ENCODE data around the gene RRP1B. TPM values are rescaled to one million over a fixed set of nuclear protein-coding genes. Genes with fewer than 3 reads are reported as not detected.

Gene RRP1B
- polyA plus RNA-seq, 3 donors, result 3.3 to 6.1 (median 4.5) TPM

- H3K27me3 ChIP-seq (ENCODE audit: control insufficient read depth in 2 of 2, insufficient read depth in 2 of 2, low read length in 2 of 2), result no peaks in the 10 kb centered on the region
- no peak for DNase-seq
- no peak overlapping the region for H3K9ac ChIP-seq (ENCODE audit: insufficient read depth, low read length, poor library complexity, severe bottlenecking)
- H3K79me2 ChIP-seq (ENCODE audit: insufficient read depth, low read length), result peaks cover 96% of the 10 kb centered on the region
- no peak overlapping the region for H3K4me2 ChIP-seq (replicated peaks; ENCODE audit: extremely low read depth, low read length, poor library complexity, severe bottlenecking)
- peaks cover 45 to 64% of the 10 kb centered on the region in 2 donors for H3K36me3 ChIP-seq (replicated peaks in 1 of 2; ENCODE audit: control insufficient read depth in 1 of 2, insufficient read depth in 2 of 2, low read length in 2 of 2)
- peaks cover 100% of the 10 kb centered on the region for H4K20me1 ChIP-seq (ENCODE audit: insufficient read depth, low read length)
- peaks cover 25 to 40% of the 10 kb centered on the region in 2 donors for H3K4me1 ChIP-seq (ENCODE audit: control insufficient read depth in 1 of 2, insufficient read depth in 2 of 2, low read length in 2 of 2)
- TF ChIP-seq CTCF (IDR thresholded peaks at IDR 0.05), result no peak
- H3K27me3 Mint-ChIP-seq (ENCODE audit: low read depth in 3 of 3), result no peaks in the 10 kb centered on the region
- no peak overlapping the region for H3K27ac ChIP-seq (ENCODE audit: low read depth in 1 of 2, low read length in 2 of 2)
- peaks cover 42% of the 10 kb centered on the region for H3K4me1 Mint-ChIP-seq
- H3K4me3 ChIP-seq (replicated peaks in 1 of 3; ENCODE audit: low read depth in 2 of 3, low read length in 3 of 3), result no peak overlapping the region
- 0% methylated on average over 1 of the region's 10 CpGs for WGBS (ENCODE audit: insufficient coverage)
- H3K4me3 Mint-ChIP-seq, result no peak overlapping the region
- H3K27ac Mint-ChIP-seq, result peak overlapping the region in 5 of 7 donors; percentile 32 to 82 (median 47)
- peaks cover 0 to 3% (median 0%) of the 10 kb centered on the region in 7 donors for H3K9me3 Mint-ChIP-seq
- no peaks in the 10 kb centered on the region for H3K9me3 ChIP-seq (replicated peaks in 1 of 2; ENCODE audit: control insufficient read depth in 1 of 2, insufficient read depth in 1 of 2, low read length in 2 of 2)
- H3K36me3 Mint-ChIP-seq, result peaks cover 39 to 77% of the 10 kb centered on the region in 2 donors
- intact Hi-C loops (cut with micrococcal nuclease), result loop anchor here in 1 of 2 donors (10.0 kb wide), 1 partner anchor 58 kb away; no protein-coding TSS in a partner anchor
- no peak overlapping the region for H2AFZ ChIP-seq (ENCODE audit: insufficient read depth, low read depth, low read length, poor library complexity, severe bottlenecking)
Measured at GRCh38 chr21:43733060-43733459, 73.7 kb downstream of the RRP1B start.

- intact Hi-C loops (cut with micrococcal nuclease), result loop anchor here in 1 of 2 donors (10.0 kb wide), 1 partner anchor 59 kb away; no protein-coding TSS in a partner anchor
- no peak for TF ChIP-seq CTCF (IDR thresholded peaks at IDR 0.05)
- H3K9ac ChIP-seq (ENCODE audit: insufficient read depth, low read length, poor library complexity, severe bottlenecking), result no peak overlapping the region
- 70% methylated on average over 6 of the region's 15 CpGs for WGBS (ENCODE audit: insufficient coverage)
- H3K4me1 ChIP-seq (ENCODE audit: control insufficient read depth in 1 of 2, insufficient read depth in 2 of 2, low read length in 2 of 2), result peaks cover 20 to 35% of the 10 kb centered on the region in 2 donors
- H3K9me3 ChIP-seq (replicated peaks in 1 of 2; ENCODE audit: control insufficient read depth in 1 of 2, insufficient read depth in 1 of 2, low read length in 2 of 2), result no peaks in the 10 kb centered on the region
- H3K36me3 Mint-ChIP-seq, result peaks cover 44 to 82% of the 10 kb centered on the region in 2 donors
- H3K4me1 Mint-ChIP-seq, result peaks cover 37% of the 10 kb centered on the region
- peaks cover 0 to 3% (median 0%) of the 10 kb centered on the region in 7 donors for H3K9me3 Mint-ChIP-seq
- DNase-seq, result no peak
- peaks cover 91% of the 10 kb centered on the region for H3K79me2 ChIP-seq (ENCODE audit: insufficient read depth, low read length)
- no peak overlapping the region for H3K4me2 ChIP-seq (replicated peaks; ENCODE audit: extremely low read depth, low read length, poor library complexity, severe bottlenecking)
- peaks cover 48 to 70% of the 10 kb centered on the region in 2 donors for H3K36me3 ChIP-seq (replicated peaks in 1 of 2; ENCODE audit: control insufficient read depth in 1 of 2, insufficient read depth in 2 of 2, low read length in 2 of 2)
- peak overlapping the region in 4 of 7 donors; percentile 32 to 82 (median 56) for H3K27ac Mint-ChIP-seq
- H4K20me1 ChIP-seq (ENCODE audit: insufficient read depth, low read length), result peaks cover 100% of the 10 kb centered on the region
- H3K27me3 ChIP-seq (ENCODE audit: control insufficient read depth in 2 of 2, insufficient read depth in 2 of 2, low read length in 2 of 2), result no peaks in the 10 kb centered on the region
- H3K4me3 ChIP-seq (replicated peaks in 1 of 3; ENCODE audit: low read depth in 2 of 3, low read length in 3 of 3), result no peak overlapping the region
- H3K4me3 Mint-ChIP-seq, result no peak overlapping the region
- no peaks in the 10 kb centered on the region for H3K27me3 Mint-ChIP-seq (ENCODE audit: low read depth in 3 of 3)
- H3K27ac ChIP-seq (ENCODE audit: low read depth in 1 of 2, low read length in 2 of 2), result no peak overlapping the region
- no peak overlapping the region for H2AFZ ChIP-seq (ENCODE audit: insufficient read depth, low read depth, low read length, poor library complexity, severe bottlenecking)
Measured at GRCh38 chr21:43733529-43734071, 74.2 kb downstream of the RRP1B start.

All from CD14-positive monocyte (primary cell).